Fibroblast of pulmonary artery (primary cell): ENCODE measurements around the gene CCNY.

ENCODE experiments used
- DNase-seq: peaks from one replicate; pipeline ENCODE4 v3.0.0-alpha.2; 2010; ENCODE audit warnings: low read depth
- H3K4me3 ChIP-seq: replicated peaks from 2 replicates; pipeline ENCODE4 v1.5.1; 2011; ENCODE audit warnings: low read depth, mild to moderate bottlenecking, control low read depth, low read length, moderate library complexity
- TF ChIP-seq, protein P1 (sequence below): IDR thresholded peaks from 2 replicates; pipeline ENCODE4 v1.5.1; 2011; ENCODE audit warnings: mild to moderate bottlenecking, control low read depth, low read length, inconsistent platforms; ENCODE audit errors: missing control alignments

CCNY gene

DNA sequence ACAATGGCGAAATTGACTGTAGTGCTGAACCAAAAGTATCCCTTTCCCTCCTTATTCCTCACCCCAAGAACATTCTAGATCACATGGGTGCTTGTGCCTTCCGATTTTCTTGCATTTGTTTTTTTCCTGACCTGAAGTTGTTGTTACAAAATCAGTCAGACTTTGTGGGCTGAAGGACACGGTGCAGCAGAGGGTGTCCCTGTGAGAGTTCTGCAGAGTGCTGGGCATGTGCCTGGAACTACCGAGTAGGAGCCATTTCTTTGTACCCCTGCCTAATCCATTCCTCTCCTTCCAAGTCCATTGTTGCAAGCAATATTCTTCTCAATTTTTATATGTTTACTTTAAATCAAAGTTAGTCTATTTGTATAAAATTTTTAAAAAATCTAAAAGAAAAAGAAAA is 233.5 kb downstream of the CCNY start:
- no peak for DNase-seq
- no peak overlapping the region for H3K4me3 ChIP-seq
- TF ChIP-seq, protein P1, sequence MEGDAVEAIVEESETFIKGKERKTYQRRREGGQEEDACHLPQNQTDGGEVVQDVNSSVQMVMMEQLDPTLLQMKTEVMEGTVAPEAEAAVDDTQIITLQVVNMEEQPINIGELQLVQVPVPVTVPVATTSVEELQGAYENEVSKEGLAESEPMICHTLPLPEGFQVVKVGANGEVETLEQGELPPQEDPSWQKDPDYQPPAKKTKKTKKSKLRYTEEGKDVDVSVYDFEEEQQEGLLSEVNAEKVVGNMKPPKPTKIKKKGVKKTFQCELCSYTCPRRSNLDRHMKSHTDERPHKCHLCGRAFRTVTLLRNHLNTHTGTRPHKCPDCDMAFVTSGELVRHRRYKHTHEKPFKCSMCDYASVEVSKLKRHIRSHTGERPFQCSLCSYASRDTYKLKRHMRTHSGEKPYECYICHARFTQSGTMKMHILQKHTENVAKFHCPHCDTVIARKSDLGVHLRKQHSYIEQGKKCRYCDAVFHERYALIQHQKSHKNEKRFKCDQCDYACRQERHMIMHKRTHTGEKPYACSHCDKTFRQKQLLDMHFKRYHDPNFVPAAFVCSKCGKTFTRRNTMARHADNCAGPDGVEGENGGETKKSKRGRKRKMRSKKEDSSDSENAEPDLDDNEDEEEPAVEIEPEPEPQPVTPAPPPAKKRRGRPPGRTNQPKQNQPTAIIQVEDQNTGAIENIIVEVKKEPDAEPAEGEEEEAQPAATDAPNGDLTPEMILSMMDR: no peak

DNA sequence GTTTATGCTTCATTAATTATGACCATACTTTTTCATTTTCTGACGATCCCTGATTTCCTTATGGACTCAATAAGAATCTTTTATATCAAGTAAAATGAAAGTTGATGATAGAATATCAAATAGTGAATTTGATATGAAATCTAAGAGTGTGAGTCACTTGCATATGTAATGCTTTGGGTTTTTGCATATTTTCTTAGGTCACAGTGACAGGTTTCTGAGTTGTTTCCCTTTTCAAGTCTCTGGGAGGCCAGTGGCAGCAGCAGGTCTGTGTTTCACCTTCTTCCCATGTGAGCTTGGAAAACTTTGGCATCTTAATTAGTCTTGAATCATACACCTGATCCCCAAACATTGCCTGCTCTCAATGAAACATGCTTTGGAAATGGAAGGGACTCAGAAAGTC is 234.1 kb downstream of the CCNY start:
- no peak overlapping the region for H3K4me3 ChIP-seq
- DNase-seq: no peak
- TF ChIP-seq, protein P1: no peak

DNA sequence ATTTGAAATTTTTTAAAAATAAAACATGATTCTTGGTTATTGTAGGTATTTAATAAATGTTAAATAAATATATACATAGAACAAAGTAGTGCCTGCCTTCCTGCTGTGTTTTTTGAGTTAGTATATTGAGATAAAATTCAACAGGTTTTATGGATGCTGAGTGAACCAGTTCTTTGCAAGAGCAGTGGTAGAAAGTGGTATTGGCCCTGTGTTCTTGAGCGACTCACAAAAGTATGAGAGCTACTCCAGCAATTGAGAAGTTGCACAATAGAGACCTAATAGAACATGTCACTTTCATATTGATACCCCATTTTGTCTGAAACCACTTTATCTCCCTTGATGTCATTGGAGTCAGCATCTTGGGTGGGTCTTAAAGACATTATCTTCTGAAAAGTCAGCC is 236.3 kb downstream of the CCNY start:
- TF ChIP-seq, protein P1: no peak
- DNase-seq: peak; percentile 26

DNA sequence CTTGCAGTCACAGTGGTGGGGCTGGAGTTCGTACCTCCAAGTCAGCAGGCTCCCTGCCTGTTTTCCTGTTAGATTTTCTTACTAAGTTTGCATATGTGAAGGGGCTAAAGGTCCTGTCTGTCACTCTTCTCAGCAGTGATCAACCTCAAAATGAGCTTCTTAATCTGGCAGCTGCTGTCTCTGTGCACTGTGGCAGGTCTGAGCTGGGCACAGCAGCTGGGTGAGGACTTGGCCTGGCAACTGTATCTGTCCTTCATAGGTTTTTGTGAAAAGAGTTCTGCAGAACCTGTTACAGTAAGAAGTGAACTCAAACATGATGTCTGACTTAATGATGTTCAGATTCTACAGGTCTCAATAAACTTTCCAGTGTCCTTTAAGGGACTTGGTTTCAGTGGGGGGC is 237.5 kb downstream of the CCNY start:
- TF ChIP-seq, protein P1: no peak
- no peak overlapping the region for H3K4me3 ChIP-seq
- DNase-seq: no peak

More for the DNA sequence above, 236.3 kb downstream of the CCNY start:
- H3K4me3 ChIP-seq: no peak overlapping the region

DNA sequence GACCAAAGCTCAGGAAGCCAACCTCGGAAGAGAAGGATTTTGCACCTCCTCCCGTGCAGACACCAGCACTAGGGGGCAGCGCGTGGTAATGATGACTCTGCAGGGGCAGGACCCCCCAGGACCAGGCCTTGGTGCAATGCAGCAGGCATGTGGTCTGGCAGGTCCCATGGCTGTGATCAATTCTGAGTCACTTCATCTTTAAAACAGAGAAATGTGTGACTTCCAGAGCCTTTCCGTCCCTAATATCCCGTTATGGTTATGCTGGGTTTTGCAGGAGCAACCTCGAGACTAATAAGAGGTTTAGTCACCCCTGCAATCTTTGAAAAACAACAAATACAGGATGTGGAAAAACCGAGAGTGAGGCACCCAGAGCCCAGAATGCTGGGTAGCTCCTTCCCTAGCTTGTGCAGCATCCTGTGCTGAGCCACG is 238.6 kb downstream of the CCNY start:
- peak; percentile 80 for DNase-seq

DNA sequence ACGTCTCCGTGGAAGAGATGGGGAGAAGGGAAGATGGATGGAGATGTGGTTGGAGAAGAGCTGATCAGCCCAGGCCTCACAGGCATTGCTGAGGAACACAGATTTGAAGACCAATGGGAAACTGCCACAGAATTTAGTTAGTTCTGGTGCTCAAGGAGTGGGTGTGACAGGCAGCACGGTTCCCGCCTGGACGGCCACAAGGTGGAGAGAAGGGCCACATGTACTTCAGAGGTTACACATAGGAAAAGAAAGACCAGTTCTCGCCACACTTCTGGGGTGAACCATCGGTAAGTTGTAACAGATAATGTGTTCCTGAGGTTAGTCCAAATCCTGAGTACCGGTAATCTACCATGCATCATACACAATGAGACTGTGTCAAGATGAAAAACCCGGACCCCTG is 239.3 kb downstream of the CCNY start:
- TF ChIP-seq, protein P1: no peak
- H3K4me3 ChIP-seq: no peak overlapping the region
- DNase-seq: no peak

More for the DNA sequence above, 238.6 kb downstream of the CCNY start:
- no peak overlapping the region for H3K4me3 ChIP-seq
- TF ChIP-seq, protein P1: peak; percentile 40

DNA sequence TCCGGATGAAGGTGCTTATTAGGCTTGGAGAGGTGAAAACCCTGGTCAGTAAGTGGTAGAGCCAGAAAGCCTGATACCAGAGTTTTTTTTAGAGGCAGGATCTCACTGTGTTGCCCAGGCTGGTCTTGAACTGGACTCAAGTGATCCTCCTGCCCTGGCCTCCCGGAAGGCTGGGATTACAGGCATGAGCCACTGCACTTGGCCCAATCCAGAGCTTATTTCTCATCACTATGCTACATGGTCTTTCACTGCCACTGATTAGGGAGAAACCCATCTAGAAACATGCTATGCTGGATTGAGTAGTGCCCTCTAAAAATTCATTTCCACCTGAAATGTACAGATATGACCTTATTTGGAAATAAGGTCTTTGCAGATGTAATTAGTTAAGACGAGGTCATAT is 240.4 kb downstream of the CCNY start:
- TF ChIP-seq, protein P1: no peak
- no peak overlapping the region for H3K4me3 ChIP-seq

More for the DNA sequence above, 240.4 kb downstream of the CCNY start:
- DNase-seq: no peak
